Measurements from ENCODE around the gene GPC6. TPM values are rescaled to one million over a fixed set of nuclear protein-coding genes. Genes with fewer than 3 reads are reported as not detected.
"Not testable (repeated sequence)": the region's sequence is repeated elsewhere in the genome, so short reads cannot be mapped to it uniquely, and the experiment has no call there.

Gene GPC6
- total RNA-seq, 2 experiments from 2014 or later, result not detected

DNA sequence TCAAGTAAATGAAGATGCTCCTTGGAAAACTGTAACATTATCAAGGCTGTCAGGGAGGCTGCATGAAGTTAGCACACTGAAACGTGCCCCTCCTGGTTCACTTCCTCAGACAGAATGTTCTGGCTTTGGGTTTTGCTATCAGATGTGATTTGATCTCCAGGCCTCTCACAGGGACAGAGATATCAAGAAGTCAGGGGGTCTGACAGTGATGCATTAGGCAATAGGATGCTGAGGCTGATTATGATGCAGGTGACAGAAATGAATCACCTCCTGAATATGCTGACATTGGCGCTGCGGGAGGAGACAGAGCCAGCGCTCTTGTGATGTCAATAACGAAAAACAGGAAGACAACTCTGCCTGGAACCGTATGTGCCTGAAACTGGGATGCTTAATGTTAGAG is 974.4 kb downstream of the GPC6 start:
- ChIA-PET POLR2A (no interaction called here), CTCF (no interaction called here)

DNA sequence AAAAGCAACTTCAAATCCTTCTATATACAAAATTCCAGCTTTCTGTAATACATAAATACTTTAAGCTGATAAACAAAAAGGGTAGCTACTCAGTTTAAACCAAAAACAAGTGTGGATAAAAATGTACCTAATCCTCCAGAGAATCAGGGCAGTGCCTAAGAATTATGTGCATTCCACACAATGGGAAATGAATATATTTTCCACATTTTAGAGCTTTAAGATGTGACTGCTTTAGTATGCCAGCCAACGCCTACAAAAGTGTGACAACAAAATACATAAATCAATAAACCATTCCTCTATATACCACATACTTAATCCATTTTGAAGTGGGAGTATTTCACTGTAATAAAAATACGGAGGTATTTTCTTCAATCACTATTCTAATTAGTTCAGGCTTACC is 977.6 kb downstream of the GPC6 start:
- ChIA-PET POLR2A (no interaction called here), CTCF (no interaction called here)

DNA sequence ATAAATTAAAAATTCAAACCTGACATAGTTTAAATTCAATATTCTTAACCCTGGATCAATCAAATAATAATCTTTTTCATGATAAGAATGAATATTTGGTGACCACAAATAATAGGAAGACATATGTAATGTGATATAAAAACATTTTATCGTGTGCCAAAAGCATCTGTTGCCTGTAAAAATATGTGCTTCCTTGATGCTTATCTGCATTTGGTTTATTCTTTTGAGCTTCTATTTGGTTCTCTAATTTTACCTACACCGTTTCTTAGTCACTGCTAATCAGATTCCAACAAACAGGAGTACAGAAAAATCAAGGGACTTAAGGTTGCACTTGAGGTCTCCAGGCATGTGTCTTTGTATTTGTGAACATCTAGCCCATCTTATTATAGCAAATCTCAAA is 978.3 kb downstream of the GPC6 start:
- CTCF ChIA-PET, result no interaction called here
- POLR2A ChIA-PET, result no interaction called here

DNA sequence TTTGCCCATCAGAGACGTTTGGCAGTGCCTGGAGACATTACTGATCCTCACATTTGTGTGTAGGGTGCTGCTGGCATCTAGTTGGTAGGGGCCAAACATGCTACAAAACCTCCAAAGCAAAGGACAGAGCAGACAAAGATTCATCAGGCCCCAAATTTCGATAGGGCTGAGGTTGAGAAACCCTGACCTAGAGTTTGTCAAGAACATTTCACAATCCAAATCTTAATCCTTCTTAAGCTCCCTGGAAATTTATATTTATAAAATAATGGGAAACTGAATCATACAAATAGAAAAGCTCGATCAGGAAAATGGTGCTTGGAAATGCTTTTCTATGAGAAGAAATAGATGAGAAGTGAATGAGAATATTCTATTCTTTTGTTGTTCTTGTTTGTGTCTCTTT is 979.3 kb downstream of the GPC6 start:
- CTCF ChIA-PET, result no interaction called here
- POLR2A ChIA-PET, result no interaction called here

DNA sequence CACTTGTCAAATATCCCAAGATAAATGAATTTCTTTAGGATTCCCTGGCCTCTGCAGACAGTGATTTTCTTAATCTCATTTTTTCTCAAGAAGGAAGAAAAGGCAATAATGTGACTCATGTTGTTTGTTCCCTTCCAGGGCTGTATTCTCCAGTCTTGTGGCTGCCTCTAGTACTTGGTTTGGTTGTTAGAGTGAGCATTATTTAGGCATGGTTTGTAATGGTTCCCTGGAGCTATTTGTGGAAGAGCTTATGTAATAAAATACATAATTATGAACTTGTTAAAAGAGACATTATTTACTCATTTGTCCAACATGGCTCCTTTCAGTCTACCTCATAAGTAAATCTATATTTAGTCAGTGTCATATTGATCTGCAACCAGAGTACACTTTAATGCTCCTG is 982.5 kb downstream of the GPC6 start:
- POLR2A ChIA-PET, result interaction anchor here (0.6 kb wide), 1 partner anchor 10 kb away, joined by 5 read pairs; no protein-coding TSS in a partner anchor
- CTCF ChIA-PET, result no interaction called here

DNA sequence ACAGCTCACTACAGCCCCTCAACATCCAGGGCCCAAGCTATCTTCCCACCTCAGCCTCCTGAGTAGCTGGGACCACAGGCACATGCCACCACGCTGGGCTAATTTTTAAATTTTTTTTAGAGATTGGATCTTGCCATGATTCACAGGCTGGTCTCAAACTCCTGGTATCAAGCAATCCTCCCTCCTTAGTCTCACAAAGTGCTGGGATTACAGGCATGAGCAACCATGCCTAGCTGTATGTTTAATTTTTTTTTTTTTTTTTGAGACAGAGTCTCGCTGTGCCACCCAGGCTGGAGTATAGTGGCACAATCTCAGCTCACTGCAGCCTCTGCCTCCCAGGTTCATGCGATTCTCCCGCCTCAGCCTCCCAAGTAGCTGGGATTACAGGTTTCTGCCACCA is 983.3 kb downstream of the GPC6 start:
- CTCF ChIA-PET, POLR2A ChIA-PET: not testable (repeated sequence)

DNA sequence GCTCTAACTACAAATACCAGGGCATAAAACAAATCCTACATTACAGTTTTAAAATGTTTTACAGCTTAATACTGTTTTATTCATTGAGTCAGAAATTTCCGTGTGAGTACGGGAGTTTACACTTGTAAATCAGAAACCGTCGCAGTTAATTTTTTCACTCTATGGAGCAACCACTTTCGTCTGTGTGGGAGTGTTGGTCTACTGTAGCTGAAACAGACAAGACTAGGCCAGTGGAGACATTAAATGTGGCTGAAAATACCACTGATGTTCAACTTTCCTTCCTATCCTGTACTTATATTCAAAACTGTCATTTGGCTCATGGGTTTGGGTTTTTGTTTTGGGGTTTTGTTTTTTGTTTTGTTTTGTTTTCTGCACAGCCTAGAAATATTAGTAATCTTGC is 984.2 kb downstream of the GPC6 start:
- POLR2A ChIA-PET, result interaction anchor here (0.5 kb wide), 1 partner anchor 52 kb away, joined by 4 read pairs; no protein-coding TSS in a partner anchor
- CTCF ChIA-PET, result no interaction called here

DNA sequence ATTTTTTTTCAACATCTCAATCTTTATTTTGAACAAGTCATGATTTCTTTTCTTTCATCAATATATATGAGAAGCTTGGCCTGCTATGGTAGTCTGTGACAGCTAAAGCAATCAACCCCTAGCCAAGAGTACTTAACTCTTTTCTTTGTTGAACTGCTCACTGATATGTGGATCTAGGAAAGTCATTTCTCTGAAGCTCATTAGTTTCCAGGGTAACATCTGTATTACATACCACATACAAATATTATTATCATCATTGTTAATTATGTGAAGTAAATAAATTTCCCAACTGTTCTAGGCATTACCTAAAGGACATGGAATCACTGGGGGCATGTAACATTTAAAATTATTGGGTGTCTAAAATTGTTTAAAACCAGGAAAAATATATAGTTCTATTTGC is 985.6 kb downstream of the GPC6 start:
- ChIA-PET CTCF (no interaction called here), POLR2A (no interaction called here)

DNA sequence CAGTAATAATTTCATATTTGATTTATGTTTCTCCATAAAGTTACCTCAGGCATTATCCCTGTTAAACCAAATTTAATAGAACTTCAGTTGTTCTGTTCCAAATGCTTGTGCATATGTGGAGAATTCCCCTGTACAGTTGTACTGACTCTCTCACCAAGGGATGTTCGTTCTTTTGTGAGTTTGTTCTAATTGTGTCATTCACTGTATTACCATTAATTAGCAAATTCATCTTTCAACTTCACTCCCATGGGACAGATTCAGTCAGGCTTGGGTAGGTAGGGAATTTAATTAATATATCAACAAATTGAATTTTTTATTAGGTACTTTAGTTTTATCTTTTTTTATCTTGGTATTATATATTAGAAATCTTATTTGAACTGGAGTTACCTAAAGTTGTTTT is 987.5 kb downstream of the GPC6 start:
- ChIA-PET POLR2A (no interaction called here), CTCF (no interaction called here)

DNA sequence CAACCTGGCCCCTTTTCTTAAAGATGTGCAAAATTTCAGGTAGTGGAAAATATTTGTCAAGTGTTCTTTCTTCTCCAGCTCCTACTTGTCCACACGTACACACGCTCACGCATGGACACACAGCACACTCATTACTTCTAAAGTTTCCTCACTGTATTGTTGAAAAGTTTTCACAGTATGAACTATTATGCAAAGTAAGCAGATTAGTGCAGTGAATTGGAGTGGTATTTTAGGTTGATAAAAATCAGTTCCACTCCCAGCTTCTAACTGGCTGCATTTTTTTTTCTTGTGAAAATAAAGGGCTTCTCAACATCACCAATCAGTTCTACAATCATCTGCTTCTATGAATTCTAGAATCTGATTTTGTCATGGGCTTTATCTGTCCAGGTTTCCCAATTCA is 988.4 kb downstream of the GPC6 start:
- CTCF ChIA-PET, result no interaction called here
- POLR2A ChIA-PET, result no interaction called here

DNA sequence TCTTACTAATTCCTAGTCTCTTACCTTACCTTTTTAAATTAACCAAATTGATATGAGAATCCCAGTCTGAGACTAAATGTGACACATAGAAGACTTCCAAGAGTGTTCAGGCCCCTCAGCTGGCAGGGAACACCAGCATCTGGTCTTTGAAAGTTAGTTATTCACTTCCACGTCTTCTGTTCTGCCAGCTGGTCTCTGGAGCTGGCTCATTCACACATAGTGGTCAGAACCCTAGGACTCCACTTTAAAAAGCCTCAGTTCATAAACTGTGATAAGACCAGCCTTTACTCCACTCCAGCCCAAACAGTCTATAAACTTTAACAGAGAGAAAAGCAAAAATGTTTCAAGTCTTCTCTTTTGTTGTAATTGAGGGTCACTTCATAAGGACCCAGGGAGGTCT is 989.9 kb downstream of the GPC6 start:
- ChIA-PET POLR2A (no interaction called here), CTCF (no interaction called here)

DNA sequence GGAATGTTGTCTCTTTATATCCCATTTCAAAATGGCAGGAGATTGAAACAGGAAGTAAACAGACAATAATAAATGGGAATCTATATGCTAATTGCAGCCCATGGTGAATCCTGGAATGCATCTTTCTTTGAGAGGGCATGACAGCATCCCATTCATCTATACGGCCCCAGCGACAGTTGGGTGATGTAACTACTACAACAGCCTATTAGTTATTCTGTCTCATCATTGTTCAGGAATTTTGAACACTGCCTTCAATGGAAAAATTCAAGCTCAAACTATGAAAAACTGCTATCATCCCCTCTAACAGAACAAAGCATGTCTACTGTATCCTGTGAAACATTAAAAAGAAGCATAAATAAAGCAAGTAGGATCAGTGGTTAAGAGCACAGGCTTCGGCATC is 990.8 kb downstream of the GPC6 start:
- CTCF ChIA-PET, result no interaction called here
- POLR2A ChIA-PET, result no interaction called here

DNA sequence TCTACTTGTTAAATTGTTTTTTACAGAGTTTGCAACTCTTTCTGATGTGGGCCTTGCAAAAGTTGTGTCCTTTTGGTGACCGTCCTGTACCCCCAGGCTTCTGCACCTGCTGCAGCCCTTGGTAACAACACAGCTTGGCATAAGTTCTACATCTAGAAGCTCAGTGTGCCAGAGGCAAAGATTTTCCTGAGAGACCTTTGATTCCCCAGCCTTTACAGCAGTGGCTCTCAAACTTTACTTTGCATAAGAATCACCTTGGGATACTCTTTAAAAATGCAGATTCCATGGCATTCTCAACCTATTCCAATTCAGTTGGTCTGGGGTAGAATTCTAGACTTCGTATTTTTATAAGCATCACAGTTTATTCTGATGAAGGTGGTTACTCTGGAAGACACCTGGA is 991.9 kb downstream of the GPC6 start:
- CTCF ChIA-PET, result no interaction called here

DNA sequence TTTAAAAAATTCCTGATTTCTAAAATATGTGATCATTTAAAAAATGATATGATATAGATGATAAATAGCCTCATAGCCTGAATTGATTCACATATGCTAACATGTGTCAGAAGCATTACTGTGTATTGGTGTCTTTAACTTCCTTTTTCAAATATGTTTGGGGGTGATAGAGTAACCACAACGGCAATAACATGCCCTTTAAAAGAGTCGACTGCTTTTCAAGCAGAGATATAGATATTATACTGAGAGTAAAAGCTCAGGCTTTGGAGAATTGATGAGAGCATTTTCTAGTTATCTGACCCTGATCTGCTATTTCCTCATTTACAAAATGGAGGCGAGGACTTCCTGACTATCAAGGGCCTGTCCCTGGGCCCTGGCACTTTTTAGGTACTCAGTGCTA is 992.3 kb downstream of the GPC6 start:
- POLR2A ChIA-PET, result no interaction called here
- CTCF ChIA-PET, result no interaction called here

More for the DNA sequence above, 991.9 kb downstream of the GPC6 start:
- POLR2A ChIA-PET, result no interaction called here

DNA sequence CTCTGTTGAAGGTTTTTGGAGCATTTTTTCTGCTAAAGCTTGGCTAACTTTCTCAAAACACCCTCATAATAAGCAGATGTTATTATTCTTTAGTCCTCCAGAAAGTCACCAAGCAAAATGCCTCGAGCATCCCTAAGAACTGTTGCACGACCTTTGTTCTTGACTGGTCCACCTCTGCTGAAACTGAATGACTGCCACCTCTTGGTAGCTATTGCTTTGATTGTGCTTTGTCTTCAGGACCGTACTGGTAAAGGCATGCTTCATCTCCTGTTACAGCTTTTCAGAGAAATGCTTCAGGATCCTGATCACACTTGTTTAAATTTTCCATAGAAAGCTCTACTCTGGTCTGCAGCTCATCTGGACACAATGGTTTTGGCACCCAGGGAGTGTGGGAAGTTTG is 998.1 kb downstream of the GPC6 start:
- POLR2A ChIA-PET, result no interaction called here
- CTCF ChIA-PET, result no interaction called here

DNA sequence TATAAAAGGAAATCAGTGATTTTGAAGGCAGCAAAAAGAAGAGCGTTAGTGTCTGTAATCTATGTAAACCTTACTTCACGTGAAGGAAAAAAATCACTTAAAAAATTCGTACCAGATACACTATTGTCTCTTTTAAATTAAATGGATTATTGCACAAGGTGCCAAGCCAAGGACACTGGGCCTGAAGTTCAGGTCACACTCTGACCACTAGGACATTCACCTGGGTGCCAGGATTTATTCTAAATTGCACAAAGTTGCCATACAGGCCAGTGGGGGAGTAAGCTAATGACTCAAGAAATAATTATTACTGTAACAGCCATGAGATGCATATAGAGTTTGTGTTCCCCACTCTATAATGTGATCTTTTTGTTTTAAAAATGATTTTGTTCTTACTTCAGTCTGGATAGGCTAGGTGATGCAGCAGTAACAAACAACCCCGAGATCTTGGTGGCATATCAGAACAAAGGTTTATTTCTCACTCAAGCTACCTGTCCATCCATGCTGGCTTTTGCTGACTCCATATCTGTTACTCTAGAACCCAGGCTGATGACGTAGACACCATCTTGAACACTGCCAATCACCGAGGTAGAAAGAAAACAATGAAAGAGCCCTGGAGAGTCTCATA is 1000.8 kb downstream of the GPC6 start:
- POLR2A ChIA-PET, result no interaction called here
- CTCF ChIA-PET, result no interaction called here

DNA sequence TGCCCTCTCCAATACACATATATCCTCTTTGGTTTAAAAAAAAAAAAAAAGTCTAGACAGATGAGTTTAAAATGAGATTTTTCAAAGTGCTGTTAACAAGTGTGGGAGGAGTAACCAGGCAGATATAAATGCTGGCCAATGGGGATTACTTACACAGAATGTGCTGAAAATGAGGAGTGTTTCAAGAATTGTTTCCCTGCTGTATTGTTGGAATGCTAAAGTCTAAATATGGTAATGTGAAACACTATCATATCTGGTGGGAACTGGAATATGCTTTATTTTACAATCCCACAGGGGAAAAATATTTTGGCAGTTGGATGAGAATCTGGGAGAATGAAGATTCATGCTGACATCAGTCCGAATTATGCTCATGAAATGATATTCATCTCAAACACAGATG is 1002.2 kb downstream of the GPC6 start:
- ChIA-PET POLR2A (no interaction called here), CTCF (no interaction called here)

DNA sequence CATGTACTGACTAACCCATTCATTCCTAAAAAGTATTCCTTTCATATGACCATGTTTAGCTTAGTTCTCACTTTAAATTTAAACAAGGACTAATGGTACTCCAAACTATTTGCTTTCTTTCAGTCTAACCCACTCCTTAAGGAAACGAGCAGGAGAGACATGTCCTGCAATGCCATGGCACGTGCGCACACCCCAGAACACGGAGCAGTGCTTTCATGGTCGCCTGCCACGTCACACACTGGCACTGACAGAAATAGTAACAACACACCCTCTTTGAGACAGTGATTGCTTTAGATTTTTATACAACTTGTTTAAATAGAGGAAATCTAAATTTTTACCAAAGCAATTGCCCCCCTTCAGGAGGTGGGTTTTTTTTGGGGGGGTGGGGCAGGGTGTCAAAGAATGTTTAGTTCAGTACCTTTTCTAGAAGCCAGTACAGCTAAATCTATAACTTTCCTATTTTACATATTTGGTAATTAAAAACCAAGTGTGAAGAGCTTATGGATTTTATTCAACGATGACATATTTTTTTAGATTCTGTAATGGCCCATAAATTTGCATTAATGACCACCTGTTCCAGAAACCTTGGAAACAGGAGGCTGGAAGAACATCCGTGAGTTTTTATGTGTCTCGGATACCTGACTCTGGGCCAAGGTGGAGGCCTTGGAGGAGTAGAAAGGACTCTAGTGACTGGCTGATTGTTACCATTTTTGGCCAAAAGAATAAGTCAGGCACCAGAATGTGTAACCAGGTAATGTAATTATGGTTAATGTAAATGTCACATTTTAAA is 1005.7 kb downstream of the GPC6 start:
- ChIA-PET POLR2A (no interaction called here), CTCF (interaction anchor here (0.7 kb wide), 1 partner anchor 424 kb away, joined by 3 read pairs; no protein-coding TSS in a partner anchor)

DNA sequence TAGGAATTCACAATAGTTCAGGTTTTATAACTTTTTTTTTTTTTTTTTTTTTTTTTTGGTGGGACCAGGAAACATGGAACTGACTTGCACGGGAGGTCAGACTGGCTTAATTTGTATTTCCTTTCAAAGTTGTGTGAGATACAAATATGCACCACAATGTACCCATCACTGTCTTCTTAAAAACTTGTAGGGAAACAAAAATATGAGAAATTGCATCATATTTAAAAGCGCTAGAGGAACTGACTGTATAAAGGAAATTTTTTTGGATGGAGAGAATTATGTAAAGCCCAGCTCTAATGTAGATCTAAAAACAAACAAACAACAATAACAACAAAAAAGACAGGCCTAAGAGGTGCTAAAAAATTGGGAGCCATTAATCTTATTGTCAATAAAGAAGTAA is 1006.3 kb downstream of the GPC6 start:
- ChIA-PET POLR2A (no interaction called here), CTCF (interaction anchor here (0.7 kb wide), 1 partner anchor 424 kb away, joined by 3 read pairs; no protein-coding TSS in a partner anchor)

DNA sequence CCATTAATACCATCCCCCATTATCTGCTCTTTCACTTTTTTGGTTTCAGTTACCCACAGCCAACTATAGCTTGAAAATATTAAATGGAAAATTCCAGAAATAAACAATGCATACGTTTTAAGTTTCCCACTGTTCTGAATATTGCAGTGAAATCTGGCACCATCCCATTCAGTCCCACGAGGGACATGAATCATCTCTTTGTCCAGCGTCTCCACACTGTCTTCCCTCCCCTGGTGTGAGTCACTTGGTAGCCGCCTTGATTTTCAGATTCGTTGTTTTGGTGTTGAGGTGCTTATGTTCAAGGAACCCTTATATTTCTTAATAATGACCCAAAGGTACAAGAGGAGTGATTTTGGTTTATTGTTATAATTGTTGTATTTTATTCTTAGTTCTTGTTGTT is 1006.8 kb downstream of the GPC6 start:
- ChIA-PET CTCF (interaction anchor here (0.7 kb wide), 1 partner anchor 425 kb away, joined by 3 read pairs; no protein-coding TSS in a partner anchor), POLR2A (no interaction called here)

DNA sequence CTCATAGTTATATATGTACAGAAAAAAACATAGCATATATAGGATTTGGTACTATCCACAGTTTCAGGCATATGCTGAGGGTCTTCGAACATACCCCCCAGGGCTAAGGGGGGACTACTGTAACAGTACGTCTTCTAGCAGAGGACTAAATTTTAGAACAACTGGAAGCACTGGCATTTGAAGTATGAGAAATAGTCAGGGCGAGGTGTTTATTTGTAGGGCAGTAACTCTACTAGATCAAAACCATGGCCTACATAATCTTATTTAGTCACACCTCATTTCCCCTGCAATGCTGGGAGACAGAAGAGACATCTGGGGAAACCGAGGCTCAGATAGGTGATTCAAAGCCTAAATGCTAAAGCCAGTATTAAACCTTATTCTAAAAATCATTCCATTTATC is 1007.2 kb downstream of the GPC6 start:
- POLR2A ChIA-PET, result no interaction called here
- CTCF ChIA-PET, result no interaction called here

DNA sequence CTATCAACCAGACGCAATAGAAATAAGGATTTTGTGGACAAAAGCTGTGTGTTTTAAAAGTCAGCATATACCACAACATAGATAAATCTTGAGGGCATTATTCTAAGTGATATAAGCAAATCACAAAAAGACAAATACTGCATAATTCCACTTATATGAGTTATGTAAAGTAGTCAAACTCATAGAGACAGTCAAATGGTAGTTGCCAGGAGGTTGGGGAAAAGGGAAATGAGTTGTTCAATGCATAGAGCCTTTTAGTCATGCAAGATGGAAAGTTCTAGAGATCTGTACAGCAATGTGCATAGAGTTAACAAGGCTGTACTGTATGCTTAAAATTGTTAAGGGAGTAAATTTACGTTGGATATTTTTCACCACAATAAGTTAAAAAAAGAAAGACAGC is 1008.1 kb downstream of the GPC6 start:
- ChIA-PET CTCF (no interaction called here), POLR2A (no interaction called here)
